BJ (cell line): ENCODE measurements around the gene BRAT1. TPM values are rescaled to one million over a fixed set of nuclear protein-coding genes. Genes with fewer than 3 reads are reported as not detected.
A peak's percentile ranks its signal among the peaks of the same experiment; 100 is the strongest.
"Not testable (repeated sequence)": the region's sequence is repeated elsewhere in the genome, so short reads cannot be mapped to it uniquely, and the experiment has no call there.

Source experiments
- CTCF ChIA-PET: fragments of 350-600 bp; formaldehyde crosslinking; extraction: SDS; loops from one replicate; lab custom pipeline; 2021; ENCODE audit warnings: antibody characterized with exemption, inconsistent platforms; lab: Yijun Ruan, JAX
- POLR2A ChIA-PET: fragments of 300-600 bp; sonication (Branson Sonifier 250); formaldehyde crosslinking; extraction: SDS; loops from one replicate; lab custom pipeline; 2021; ENCODE audit warnings: antibody characterized with exemption; lab: Charles Lee
- DNase-seq: peaks from one replicate; pipeline ENCODE4 v3.0.0-alpha.2; 2011; ENCODE audit warnings: low read depth
- H3K27me3 ChIP-seq: 2 replicates; pipeline ENCODE4 v1.6.0; 2011; ENCODE audit warnings: low read length; ENCODE audit not compliant: control insufficient read depth, insufficient read depth
- H3K36me3 ChIP-seq: 2 replicates; pipeline ENCODE4 v1.5.1; 2011; ENCODE audit warnings: low read length; ENCODE audit not compliant: control insufficient read depth, insufficient read depth
- H3K4me3 ChIP-seq: 2 replicates; pipeline ENCODE4 v1.5.1; 2011; ENCODE audit warnings: low read depth, mild to moderate bottlenecking, control low read depth, low read length
- CTCF ChIP-seq: IDR thresholded peaks from 2 replicates; pipeline ENCODE4 v1.5.1; 2011; ENCODE audit warnings: low read depth, mild to moderate bottlenecking, control low read depth, inconsistent platforms, low read length, moderate library complexity; ENCODE audit not compliant: insufficient read depth
- polyA plus RNA-seq: library from polyadenylated mRNA; depleted of rRNA; stranded (reverse); fragments of >200 nt; gene quantifications from 2 replicates; pipeline ENCODE4 v1.2.3, GENCODE V29; 2011

BRAT1 gene
- polyA plus RNA-seq, 1 experiment: 17.9 TPM

- no peak for DNase-seq
Measured at GRCh38 chr7:2567679-2568278, 12.5 kb upstream of the BRAT1 start.

GRCh38 chr7:2566890-2567678 lies 11.8 kb upstream of the BRAT1 start:
- Histone ChIP-seq H3K36me3 (no peaks in the 10 kb centered on the region; the same call in 1 of the 2 replicates), H3K27me3 (no peaks in the 10 kb centered on the region), H3K4me3 (no peak overlapping the region)
- ChIA-PET CTCF (interaction anchor here (0.6 to 3.9 kb wide), 29 partner anchors 9 to 192 kb away, joined by 3 to 47 read pairs (median 5); no protein-coding TSS in a partner anchor), POLR2A (no interaction called here)
- DNase-seq: no peak
- TF ChIP-seq CTCF: no peak

More at GRCh38 chr7:2567679-2568278, 12.5 kb upstream of the BRAT1 start:
- ChIA-PET POLR2A (no interaction called here), CTCF (interaction anchor here (0.6 to 3.9 kb wide), 31 partner anchors 8 to 192 kb away, joined by 3 to 47 read pairs (median 4); no protein-coding TSS in a partner anchor)
- H3K4me3 ChIP-seq: no peak overlapping the region
- TF ChIP-seq CTCF: peak; percentile 76
- H3K36me3 ChIP-seq: no peaks in the 10 kb centered on the region; the same call in 1 of the 2 replicates
- no peaks in the 10 kb centered on the region for H3K27me3 ChIP-seq

- H3K27me3 ChIP-seq: no peaks in the 10 kb centered on the region
- no peak for TF ChIP-seq CTCF
- H3K36me3 ChIP-seq: no peaks in the 10 kb centered on the region
- no peak overlapping the region for H3K4me3 ChIP-seq
- DNase-seq: no peak
- ChIA-PET CTCF (interaction anchor here (1.1 to 3.9 kb wide), 13 partner anchors 9 to 143 kb away, joined by 3 to 47 read pairs (median 5); no protein-coding TSS in a partner anchor), POLR2A (no interaction called here)
Measured at GRCh38 chr7:2566348-2566889, 11.1 kb upstream of the BRAT1 start.

GRCh38 chr7:2564970-2565540 lies 9.7 kb upstream of the BRAT1 start:
- POLR2A ChIA-PET: no interaction called here
- H3K27me3 ChIP-seq: no peaks in the 10 kb centered on the region
- no peak overlapping the region for H3K4me3 ChIP-seq
- DNase-seq: no peak
- no peak for TF ChIP-seq CTCF
- H3K36me3 ChIP-seq: no peaks in the 10 kb centered on the region
- CTCF ChIA-PET: no interaction called here

GRCh38 chr7:2563955-2564354 lies 8.6 kb upstream of the BRAT1 start:
- H3K27me3 ChIP-seq, H3K4me3 ChIP-seq, CTCF ChIA-PET, POLR2A ChIA-PET, DNase-seq, H3K36me3 ChIP-seq: not testable (repeated sequence)
